Small intestine (tissue), 16 donors: ENCODE measurements around the gene MTFP1. TPM values are rescaled to one million over a fixed set of nuclear protein-coding genes. Genes with fewer than 3 reads are reported as not detected.

Source experiments
- DNase-seq, 2 donors: peaks; one replicate each; pipeline versions ENCODE4 v3.0.0 to v3.0.0-alpha.2; 2013
- FAIRE-seq: peaks from 2 replicates; lab custom pipeline; 2012; peaks lifted over from hg19 to GRCh38; lab: Jason Lieb, UNC
- H3K27ac ChIP-seq, 3 donors: one replicate each; pipeline ENCODE4 v1.5.1; 2013; ENCODE audit warnings: low read length in 2 of 3, mild to moderate bottlenecking in 2 of 3, control low read depth in 1 of 3, inconsistent platforms in 1 of 3, low read depth in 1 of 3, moderate library complexity in 1 of 3
- H3K27me3 ChIP-seq, 3 donors: one replicate each; pipeline ENCODE4 v1.6.1; 2013; ENCODE audit warnings: low read length in 3 of 3, inconsistent platforms in 1 of 3; ENCODE audit not compliant: control insufficient read depth in 3 of 3, insufficient read depth in 3 of 3
- H3K36me3 ChIP-seq, 3 donors: one replicate each; pipeline ENCODE4 v1.6.1; 2013; ENCODE audit warnings: low read length in 3 of 3, inconsistent platforms in 1 of 3, low read depth in 1 of 3, mild to moderate bottlenecking in 1 of 3, moderate library complexity in 1 of 3; ENCODE audit not compliant: control insufficient read depth in 3 of 3, insufficient read depth in 2 of 3
- H3K4me1 ChIP-seq, 3 donors: one replicate each; pipeline ENCODE4 v1.6.1; 2013; ENCODE audit warnings: low read length in 2 of 3, inconsistent platforms in 1 of 3, low read depth in 1 of 3, mild to moderate bottlenecking in 1 of 3, moderate library complexity in 1 of 3; ENCODE audit not compliant: control insufficient read depth in 3 of 3, insufficient read depth in 2 of 3
- H3K4me3 ChIP-seq, 3 donors: one replicate each; pipeline ENCODE4 v1.5.1; 2013; ENCODE audit warnings: low read length in 3 of 3, control low read depth in 1 of 3, inconsistent platforms in 1 of 3, low read depth in 1 of 3, mild to moderate bottlenecking in 1 of 3, moderate library complexity in 1 of 3
- H3K9me3 ChIP-seq, 2 donors: one replicate each; pipeline ENCODE4 v1.6.1; 2013; ENCODE audit warnings: low read depth in 1 of 2, low read length in 1 of 2; ENCODE audit not compliant: control insufficient read depth in 2 of 2, insufficient read depth in 1 of 2
- whole genome bisulfite sequencing, 3 donors: extraction: QIAGEN DNeasy Blood & Tissue Kit; methylation state at CpG; one replicate each; pipeline ENCODE4 v1.1.7; 2013; 5-methylcytosine and 5-hydroxymethylcytosine counted together
- long read RNA-seq, 10 donors: transcript quantifications; one replicate each; lab custom pipeline, GENCODE V29; 2026
- polyA plus RNA-seq, 4 donors: library from polyadenylated mRNA; stranded (reverse) in 3 of 4; unstranded in 1 of 4; fragments of 200-250 nt in 3 of 4; fragments of 120-200 nt in 1 of 4; gene quantifications; one replicate each; pipeline versions ENCODE4 v1.2.1 to v1.2.3, GENCODE V29; 2013
- donor health status: healthy with polysubstance abuse.
- donor health status: control.
- donor health status: control.
- donor health status: Bipolar disorder and iron deficiency.
- donor health status: healthy.

MTFP1 gene, protein sequence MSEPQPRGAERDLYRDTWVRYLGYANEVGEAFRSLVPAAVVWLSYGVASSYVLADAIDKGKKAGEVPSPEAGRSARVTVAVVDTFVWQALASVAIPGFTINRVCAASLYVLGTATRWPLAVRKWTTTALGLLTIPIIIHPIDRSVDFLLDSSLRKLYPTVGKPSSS
- polyA plus RNA-seq = 10 to 100 TPM in 3 of 4 donors, 1 to 10 TPM in 1; 10.0 to 36.7 (median 21.1) TPM
- long read RNA-seq, donor 1, transcript MTFP1-201 (4 exons, 1,370 nt) = major isoform, 9 of 9 reads
- long read RNA-seq, donor 1, partial matches to known transcripts = 0 of 9 reads
- long read RNA-seq, donor 1, other reads (novel, unspliced or antisense) = 0 of 9 reads
- long read RNA-seq, donor 2, partial matches to known transcripts = 0 of 3 reads
- long read RNA-seq, donor 2, other reads (novel, unspliced or antisense) = 0 of 3 reads
- long read RNA-seq, donor 3, partial matches to known transcripts = 0 of 2 reads
- long read RNA-seq, donor 3, other reads (novel, unspliced or antisense) = 0 of 2 reads
- long read RNA-seq, donor 4 = 0 reads
- long read RNA-seq, donor 5, partial matches to known transcripts = 0 of 1 reads
- long read RNA-seq, donor 5, other reads (novel, unspliced or antisense) = 0 of 1 reads
- long read RNA-seq, donor 6, partial matches to known transcripts = 0 of 4 reads
- long read RNA-seq, donor 6, other reads (novel, unspliced or antisense) = 0 of 4 reads
- long read RNA-seq, donor 7, transcript MTFP1-201 (4 exons, 1,370 nt) = major isoform, 17 of 27 reads
- long read RNA-seq, donor 7, partial matches to known transcripts = 6 of 27 reads
- long read RNA-seq, donor 7, other reads (novel, unspliced or antisense) = 0 of 27 reads
- long read RNA-seq, donor 8 = 0 reads
- long read RNA-seq, donor 9, partial matches to known transcripts = 0 of 1 reads
- long read RNA-seq, donor 9, other reads (novel, unspliced or antisense) = 0 of 1 reads
- long read RNA-seq, donor 10, transcript MTFP1-201 (4 exons, 1,370 nt) = major isoform, 5 of 8 reads
- long read RNA-seq, donor 10, partial matches to known transcripts = 0 of 8 reads
- long read RNA-seq, donor 10, other reads (novel, unspliced or antisense) = 0 of 8 reads

- peaks cover 0 to 30% (median 2%) of the 10 kb centered on the region in 3 donors for H3K36me3 ChIP-seq
- peak; percentile 50 to 72 for DNase-seq
- peaks cover 2 to 45% (median 7%) of the 10 kb centered on the region in 3 donors for H3K4me1 ChIP-seq
- H3K27ac ChIP-seq = peak within 1 kb of the TSS; percentile 67 to 96 (median 93)
- no peaks in the 10 kb centered on the region for H3K9me3 ChIP-seq
- 0 to 1% (median 1%) methylated on average over 45 to 61 of the region's 61 CpGs for WGBS, 3 donors
- no peak for FAIRE-seq
- no peaks in the 10 kb centered on the region for H3K27me3 ChIP-seq
- H3K4me3 ChIP-seq = peak within 1 kb of the TSS; percentile 62 to 65 (median 65)
Measured at GRCh38 chr22:30425616-30426387, at the start of gene MTFP1. MTFP1 (plus strand) TSS chr22:30425768; CDS start chr22:30425880, 112 bp downstream.

DNA sequence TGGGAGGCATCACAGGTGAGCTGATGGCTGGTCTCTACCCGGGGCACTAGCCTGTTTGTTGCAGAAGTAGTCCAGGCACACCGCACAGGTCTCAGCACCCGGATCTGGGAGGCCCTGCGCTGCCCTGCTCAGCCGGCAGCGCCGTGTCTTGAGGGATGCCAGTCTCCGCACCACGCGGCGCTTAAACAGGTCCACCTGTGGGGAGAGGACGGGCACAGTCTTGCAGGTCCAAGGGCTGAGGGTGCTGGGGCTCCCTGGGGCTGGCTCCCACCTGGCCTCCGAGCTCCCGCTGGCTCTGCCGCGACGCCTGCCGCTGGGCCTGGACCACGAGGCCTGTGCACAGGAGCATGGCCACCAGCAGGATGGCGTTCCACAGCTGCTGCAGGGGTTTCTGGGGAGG is 45.6 kb upstream of the MTFP1 start:
- H3K4me1 ChIP-seq = no peaks in the 10 kb centered on the region
- peaks cover 0 to 79% (median 0%) of the 10 kb centered on the region in 3 donors for H3K36me3 ChIP-seq
- no peaks in the 10 kb centered on the region for H3K27me3 ChIP-seq
- H3K27ac ChIP-seq = no peak overlapping the region
- no peaks in the 10 kb centered on the region for H3K9me3 ChIP-seq
- FAIRE-seq = no peak
- DNase-seq = no peak
- no peak overlapping the region for H3K4me3 ChIP-seq
- WGBS, 3 donors = 93 to 96% (median 95%) methylated on average over 13 to 20 of the region's 20 CpGs

- peaks cover 0 to 68% (median 0%) of the 10 kb centered on the region in 3 donors for H3K36me3 ChIP-seq
- WGBS, 3 donors = 81 to 87% (median 85%) methylated on average over 12 of the region's 12 CpGs
- no peak for FAIRE-seq
Measured at GRCh38 chr22:30381264-30381663, 44.3 kb upstream of the MTFP1 start.

GRCh38 chr22:30382340-30382739 is 43.2 kb upstream of the MTFP1 start:
- H3K27ac ChIP-seq = no peak overlapping the region
- 93 to 98% (median 96%) methylated on average over 4 to 5 of the region's 5 CpGs for WGBS, 3 donors
- H3K36me3 ChIP-seq = peaks cover 0 to 57% (median 0%) of the 10 kb centered on the region in 3 donors
- H3K4me1 ChIP-seq = peaks cover 0 to 9% (median 0%) of the 10 kb centered on the region in 3 donors
- no peak for DNase-seq
- no peak for FAIRE-seq
- no peaks in the 10 kb centered on the region for H3K9me3 ChIP-seq
- no peak overlapping the region for H3K4me3 ChIP-seq
- H3K27me3 ChIP-seq = no peaks in the 10 kb centered on the region

More at GRCh38 chr22:30381264-30381663, 44.3 kb upstream of the MTFP1 start:
- Histone ChIP-seq H3K4me1 (peaks cover 0 to 4% (median 0%) of the 10 kb centered on the region in 3 donors), H3K27ac (no peak overlapping the region), H3K4me3 (no peak overlapping the region), H3K27me3 (no peaks in the 10 kb centered on the region), H3K9me3 (no peaks in the 10 kb centered on the region)
- DNase-seq = no peak

DNA sequence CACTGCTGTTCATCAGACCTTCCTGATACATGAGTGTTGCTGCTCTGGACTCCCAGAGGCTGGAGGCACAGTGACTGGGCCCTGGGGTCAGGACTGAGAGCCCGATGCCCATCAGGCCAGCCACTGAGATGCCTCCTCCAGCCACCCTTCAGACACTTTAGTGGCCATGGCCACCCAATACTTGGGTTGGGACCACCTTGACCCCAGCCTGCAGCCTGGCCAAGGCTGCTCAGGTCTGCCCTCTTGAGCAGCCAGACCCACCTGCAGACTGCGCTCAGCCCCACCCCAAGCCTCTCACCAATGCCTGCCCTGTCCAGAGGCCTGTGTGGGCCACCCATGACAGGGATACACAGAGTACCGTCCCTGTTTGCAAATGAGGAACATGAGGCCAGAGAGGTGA is 42.5 kb upstream of the MTFP1 start:
- WGBS, 3 donors = 63 to 92% (median 66%) methylated on average over 3 of the region's 3 CpGs
- H3K36me3 ChIP-seq = peaks cover 0 to 51% (median 0%) of the 10 kb centered on the region in 3 donors
- no peak overlapping the region for H3K27ac ChIP-seq
- peaks cover 0 to 12% (median 0%) of the 10 kb centered on the region in 3 donors for H3K4me1 ChIP-seq
- DNase-seq = no peak
- no peak overlapping the region for H3K4me3 ChIP-seq
- no peak for FAIRE-seq
- H3K27me3 ChIP-seq = no peaks in the 10 kb centered on the region
- no peaks in the 10 kb centered on the region for H3K9me3 ChIP-seq

DNA sequence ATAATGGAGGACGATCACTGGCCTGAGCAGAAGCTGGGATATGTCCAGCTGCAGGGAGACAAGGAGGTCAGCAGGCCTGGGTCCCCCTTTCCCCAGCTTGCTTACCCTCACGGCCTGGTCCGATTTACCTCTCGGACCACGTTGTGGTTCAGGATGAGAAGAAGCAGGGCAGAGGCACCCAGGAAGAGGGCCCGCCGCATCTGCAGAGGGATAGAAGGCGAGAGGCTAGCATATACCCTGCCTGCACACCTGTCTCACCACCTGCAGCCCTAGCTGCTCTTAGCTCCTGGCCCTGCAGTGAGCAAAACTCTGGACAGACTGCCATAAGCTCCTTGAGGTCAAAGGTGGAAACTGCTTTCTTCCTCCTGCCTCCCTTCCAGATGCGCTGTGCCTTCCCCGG is 39.6 kb upstream of the MTFP1 start:
- Histone ChIP-seq H3K4me3 (no peak overlapping the region), H3K9me3 (peaks cover 0 to 4% of the 10 kb centered on the region in 2 donors), H3K27ac (no peak overlapping the region), H3K36me3 (peaks cover 0 to 29% (median 0%) of the 10 kb centered on the region in 3 donors), H3K4me1 (peaks cover 0 to 12% (median 0%) of the 10 kb centered on the region in 3 donors), H3K27me3 (no peaks in the 10 kb centered on the region)
- FAIRE-seq = no peak
- WGBS, 3 donors = 91 to 93% (median 92%) methylated on average over 8 to 10 of the region's 10 CpGs
- DNase-seq = no peak

DNA sequence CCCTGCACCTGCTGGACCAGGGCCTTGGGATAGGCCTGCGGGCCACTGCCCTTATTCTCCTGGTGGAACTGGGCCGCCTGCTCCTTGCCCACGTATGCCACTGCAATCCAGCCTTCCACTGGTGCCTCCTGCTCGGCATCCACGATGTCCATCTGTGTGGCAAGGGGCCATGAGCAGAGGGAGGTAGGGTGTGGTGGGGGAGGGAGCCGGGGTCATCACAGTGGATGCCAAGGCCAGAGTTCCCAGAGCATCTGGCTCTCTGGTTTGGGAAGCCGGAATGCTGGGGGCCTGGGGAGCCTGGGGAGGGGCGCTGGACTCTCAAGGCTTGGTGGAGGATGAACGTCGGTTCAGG is 39.0 kb upstream of the MTFP1 start:
- H3K36me3 ChIP-seq = peaks cover 0 to 23% (median 0%) of the 10 kb centered on the region in 3 donors
- 27 to 39% (median 33%) methylated on average over 9 to 10 of the region's 10 CpGs for WGBS, 3 donors
- no peaks in the 10 kb centered on the region for H3K27me3 ChIP-seq
- peak overlapping the region; percentile 48 to 81 (median 64) for H3K4me3 ChIP-seq
- DNase-seq = no peak
- H3K4me1 ChIP-seq = peaks cover 0 to 12% (median 0%) of the 10 kb centered on the region in 3 donors
- FAIRE-seq = no peak
- H3K27ac ChIP-seq = peak overlapping the region in 1 of 3 donors; percentile 58
- peaks cover 0 to 5% of the 10 kb centered on the region in 2 donors for H3K9me3 ChIP-seq
